Common myeloid progenitor, CD34-positive (primary cell): ENCODE data around the gene PEMT.

Source experiments
- CTCF ChIA-PET: fragments of 350-600 bp; sonication (Branson Sonifier 250); formaldehyde crosslinking; loops from one replicate; lab custom pipeline; 2021; ENCODE audit warnings: antibody characterized with exemption; lab: Charles Lee
- POLR2A ChIA-PET: fragments of 350-600 bp; sonication (Branson Sonifier 250); formaldehyde crosslinking; loops from one replicate; lab custom pipeline; 2021; ENCODE audit warnings: antibody characterized with exemption; lab: Charles Lee
- DNase-seq, 3 donors: peaks; one replicate each; pipeline versions ENCODE4 v3.0.0 to v3.0.0-alpha.2; 2013
- H3K27ac ChIP-seq, 2 experiments: 1 replicate in 1 of 2; 2 replicates in 1 of 2; pipeline ENCODE4 v1.7.0; 2013; ENCODE audit warnings: inconsistent platforms in 2 of 2, low read length in 2 of 2, mild to moderate bottlenecking in 2 of 2, low read depth in 1 of 2, moderate library complexity in 1 of 2; ENCODE audit not compliant: severe bottlenecking in 2 of 2, insufficient read depth in 1 of 2, poor library complexity in 1 of 2
- H3K27me3 ChIP-seq, 5 experiments: replicated peaks in 2 of 5; 1 replicate in 3 of 5; 2 replicates in 2 of 5; pipeline versions ENCODE4 v1.6.1 to v1.7.0; 2013; ENCODE audit warnings: low read length in 4 of 5, mild to moderate bottlenecking in 2 of 5, moderate library complexity in 2 of 5, inconsistent platforms in 1 of 5; ENCODE audit not compliant: insufficient read depth in 5 of 5, control insufficient read depth in 4 of 5
- H3K36me3 ChIP-seq, 4 experiments: 1 replicate in 2 of 4; 2 replicates in 2 of 4; pipeline versions ENCODE4 v1.6.1 to v1.7.0; 2013; ENCODE audit warnings: low read length in 3 of 4, control low read depth in 1 of 4, mild to moderate bottlenecking in 1 of 4; ENCODE audit not compliant: control insufficient read depth in 4 of 4, insufficient read depth in 4 of 4
- H3K4me1 ChIP-seq, 4 experiments: 1 replicate in 3 of 4; 2 replicates in 1 of 4; pipeline versions ENCODE4 v1.6.1 to v1.7.1; 2013; ENCODE audit warnings: low read length in 3 of 4, mild to moderate bottlenecking in 3 of 4, control low read depth in 1 of 4, inconsistent platforms in 1 of 4, moderate library complexity in 1 of 4; ENCODE audit not compliant: control insufficient read depth in 4 of 4, insufficient read depth in 4 of 4; ENCODE audit errors: control extremely low read depth in 1 of 4
- H3K4me3 ChIP-seq, 7 experiments: 1 replicate in 4 of 7; 2 replicates in 3 of 7; pipeline versions ENCODE4 v1.5.1 to v1.7.0; 2013; ENCODE audit warnings: mild to moderate bottlenecking in 7 of 7, low read length in 6 of 7, moderate library complexity in 6 of 7, inconsistent platforms in 2 of 7, low read depth in 2 of 7, control low read depth in 1 of 7; ENCODE audit not compliant: insufficient read depth in 4 of 7, control insufficient read depth in 1 of 7; ENCODE audit errors: extremely low read depth in 1 of 7
- H3K9me3 ChIP-seq, 5 experiments: 1 replicate in 4 of 5; 2 replicates in 1 of 5; pipeline versions ENCODE4 v1.6.1 to v1.7.1; 2013; ENCODE audit warnings: low read length in 4 of 5, mild to moderate bottlenecking in 2 of 5, inconsistent platforms in 1 of 5, low read depth in 1 of 5, moderate library complexity in 1 of 5; ENCODE audit not compliant: control insufficient read depth in 4 of 5, insufficient read depth in 2 of 5; ENCODE audit errors: control extremely low read depth in 1 of 5
- WGBS: methylation state at CpG from one replicate; pipeline ENCODE4 v1.1.5; 2013; ENCODE audit not compliant: insufficient coverage; 5-methylcytosine and 5-hydroxymethylcytosine counted together

The PEMT gene

DNA sequence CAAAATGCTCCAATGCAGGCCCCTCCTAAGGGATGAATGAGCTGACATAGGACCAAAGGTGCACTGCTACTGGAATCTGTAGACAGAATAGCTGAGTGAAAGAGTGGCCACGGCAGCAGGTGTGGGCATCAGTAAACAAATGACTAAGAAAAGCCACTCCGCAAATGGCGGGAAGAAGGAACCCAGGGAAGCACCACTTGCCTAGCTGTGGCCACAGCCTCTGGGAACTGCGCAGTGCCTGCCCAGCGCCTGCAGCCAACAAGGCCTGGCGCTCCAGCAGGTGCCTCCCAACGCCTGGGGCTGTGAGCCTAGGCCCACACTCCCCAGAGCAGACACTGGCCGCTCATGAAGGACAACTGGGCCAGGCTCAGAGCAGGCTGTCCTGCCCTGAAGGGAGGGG is 11.8 kb downstream of the PEMT start:
- H3K27ac ChIP-seq: no peak overlapping the region
- no peaks in the 10 kb centered on the region for H3K9me3 ChIP-seq
- H3K4me1 ChIP-seq: no peaks in the 10 kb centered on the region
- ChIA-PET CTCF (interaction anchor here (1.0 to 1.4 kb wide), 2 partner anchors 10 to 11 kb away, joined by 3 to 5 read pairs; no protein-coding TSS in a partner anchor), POLR2A (no interaction called here)
- peaks cover 0 to 17% (median 3%) of the 10 kb centered on the region in 4 experiments for H3K36me3 ChIP-seq
- 97% methylated on average over 5 of the region's 8 CpGs for WGBS
- no peak overlapping the region for H3K4me3 ChIP-seq
- no peaks in the 10 kb centered on the region for H3K27me3 ChIP-seq
- DNase-seq: no peak

DNA sequence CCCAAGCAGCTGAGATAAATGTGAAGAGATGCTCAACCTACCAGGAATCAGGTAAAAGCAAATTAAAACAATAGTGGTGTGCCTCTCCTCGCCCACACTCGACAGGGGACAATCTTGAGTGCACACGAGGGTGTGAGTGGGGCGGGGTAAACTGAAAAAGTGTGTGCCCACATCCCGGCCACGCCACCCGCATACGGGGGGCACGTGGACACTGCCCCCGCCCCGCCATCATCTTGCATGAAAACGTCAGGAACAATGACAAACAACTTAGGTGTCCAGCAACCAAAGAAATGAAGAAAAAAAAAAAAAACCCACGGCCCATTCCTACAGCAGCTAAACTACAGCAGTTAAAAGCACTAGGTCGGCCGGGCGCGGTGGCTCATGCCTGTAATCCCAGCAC is 14.1 kb downstream of the PEMT start:
- Histone ChIP-seq H3K4me3 (no peak overlapping the region), H3K27ac (no peak overlapping the region), H3K36me3 (peaks cover 0 to 20% (median 3%) of the 10 kb centered on the region in 4 experiments), H3K27me3 (no peaks in the 10 kb centered on the region), H3K4me1 (no peaks in the 10 kb centered on the region), H3K9me3 (no peaks in the 10 kb centered on the region)
- POLR2A ChIA-PET: no interaction called here
- no peak for DNase-seq
- CTCF ChIA-PET: interaction anchor here (1.2 kb wide), 1 partner anchor 9 kb away, joined by 3 read pairs; no protein-coding TSS in a partner anchor
- WGBS: 98% methylated on average over 6 of the region's 17 CpGs

DNA sequence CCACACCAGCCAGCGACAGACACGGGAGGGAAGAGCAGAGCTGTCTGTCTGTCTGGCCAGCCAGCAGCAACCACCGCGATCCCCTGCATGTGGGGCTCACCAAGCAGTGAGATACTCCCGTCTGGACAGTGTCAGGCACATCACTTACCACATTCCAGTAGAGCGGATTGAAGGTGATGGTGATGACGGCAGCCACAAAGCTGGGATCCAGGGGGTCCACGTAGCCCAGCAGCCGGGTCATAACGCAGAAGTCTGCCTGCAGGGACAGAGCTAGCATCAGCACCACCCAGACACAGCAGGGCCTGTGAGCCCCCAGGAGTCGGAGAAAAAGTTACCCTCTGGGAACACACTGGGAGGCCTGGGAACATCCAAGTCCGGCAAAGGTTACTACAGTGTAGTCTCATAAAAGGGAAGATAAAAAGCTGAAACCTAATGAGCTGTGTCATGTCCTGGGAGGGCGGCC is 14.7 kb downstream of the PEMT start:
- CTCF ChIA-PET: interaction anchor here (1.0 to 1.2 kb wide), 3 partner anchors 8 to 222 kb away, joined by 3 to 4 read pairs (median 3); no protein-coding TSS in a partner anchor
- no peaks in the 10 kb centered on the region for H3K9me3 ChIP-seq
- H3K36me3 ChIP-seq: peaks cover 0 to 20% (median 3%) of the 10 kb centered on the region in 4 experiments
- H3K4me1 ChIP-seq: no peaks in the 10 kb centered on the region
- DNase-seq: no peak
- POLR2A ChIA-PET: interaction anchor here (0.6 kb wide), 1 partner anchor 339 kb away, joined by 3 read pairs; no protein-coding TSS in a partner anchor
- H3K27ac ChIP-seq: no peak overlapping the region
- no peaks in the 10 kb centered on the region for H3K27me3 ChIP-seq
- H3K4me3 ChIP-seq: no peak overlapping the region
- 98% methylated on average over 7 of the region's 13 CpGs for WGBS

DNA sequence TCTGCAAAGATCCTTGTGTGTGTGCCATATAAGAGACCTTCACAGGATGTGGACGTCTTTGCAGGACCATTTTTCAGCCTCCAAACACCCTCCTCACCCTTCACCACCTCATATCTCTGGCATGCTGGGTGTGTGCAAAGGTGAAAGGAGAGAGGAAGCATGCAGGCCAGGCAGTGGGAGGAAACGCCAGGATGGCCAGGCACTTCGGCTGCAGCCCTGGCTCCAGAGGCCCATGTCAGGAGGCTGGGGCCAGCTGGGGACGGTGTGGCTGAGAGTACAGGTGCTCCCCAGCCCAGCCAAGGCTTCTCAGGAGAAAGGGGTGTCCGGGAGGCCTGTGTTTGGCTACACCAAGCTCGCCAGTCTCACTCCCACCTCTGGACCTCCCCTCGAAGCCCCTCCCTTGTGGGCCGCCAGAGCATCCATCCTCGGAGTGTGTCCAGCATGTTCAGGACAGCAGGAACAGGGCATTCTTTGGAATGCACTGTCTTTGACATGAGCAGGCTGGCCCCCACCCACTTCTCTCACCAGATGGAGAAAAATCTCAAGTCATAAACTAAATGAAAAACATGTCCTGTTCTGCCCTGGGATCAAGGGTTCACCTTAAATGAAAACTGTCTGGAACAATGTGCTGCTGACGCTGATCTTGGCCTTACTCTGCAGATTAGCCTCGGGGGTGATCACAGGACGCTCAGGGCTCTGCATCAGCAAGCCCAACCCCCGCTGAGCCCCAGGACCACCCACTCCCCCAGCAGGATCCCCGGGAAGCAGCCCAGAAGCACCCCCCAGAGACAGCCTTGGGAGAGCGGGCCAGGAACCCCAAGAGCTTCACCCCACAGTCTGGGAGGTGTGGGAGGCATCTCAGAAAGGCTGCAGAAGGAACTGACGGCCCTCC is 15.9 kb downstream of the PEMT start:
- H3K27ac ChIP-seq: no peak overlapping the region
- ChIA-PET CTCF (interaction anchor here (1.1 to 1.8 kb wide), 4 partner anchors 11 to 78 kb away, joined by 3 to 6 read pairs (median 3); no protein-coding TSS in a partner anchor), POLR2A (no interaction called here)
- no peaks in the 10 kb centered on the region for H3K4me1 ChIP-seq
- DNase-seq: no peak
- no peak overlapping the region for H3K4me3 ChIP-seq
- peaks cover 0 to 20% (median 5%) of the 10 kb centered on the region in 4 experiments for H3K36me3 ChIP-seq
- no peaks in the 10 kb centered on the region for H3K27me3 ChIP-seq
- H3K9me3 ChIP-seq: no peaks in the 10 kb centered on the region
- 95% methylated on average over 12 of the region's 16 CpGs for WGBS

DNA sequence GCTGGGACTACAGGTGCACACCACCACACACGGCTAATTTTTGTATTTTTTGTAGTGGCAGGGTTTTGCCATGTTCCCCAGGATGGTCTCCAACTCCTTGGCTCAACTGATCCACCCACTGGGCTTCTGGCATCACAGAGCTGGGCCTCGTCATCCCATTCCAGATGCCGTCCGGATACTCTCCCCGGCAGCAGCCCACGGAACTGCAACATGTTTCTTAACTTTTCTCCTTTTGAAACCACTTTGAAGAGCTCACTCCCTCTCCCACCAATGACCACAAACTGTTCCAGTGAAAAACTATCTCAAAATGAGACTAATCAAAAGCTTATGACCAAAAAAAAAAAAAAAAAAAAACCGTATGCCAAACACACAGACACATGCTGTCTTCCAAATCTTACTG is 17.6 kb downstream of the PEMT start:
- H3K4me3 ChIP-seq: no peak overlapping the region
- H3K4me1 ChIP-seq: no peaks in the 10 kb centered on the region
- WGBS: 94% methylated on average over 5 of the region's 7 CpGs
- no peaks in the 10 kb centered on the region for H3K27me3 ChIP-seq
- no peak overlapping the region for H3K27ac ChIP-seq
- peaks cover 0 to 20% (median 5%) of the 10 kb centered on the region in 4 experiments for H3K36me3 ChIP-seq
- H3K9me3 ChIP-seq: no peaks in the 10 kb centered on the region
- ChIA-PET CTCF (interaction anchor here (0.9 to 1.8 kb wide), 3 partner anchors 40 to 77 kb away, joined by 3 to 6 read pairs (median 3); no protein-coding TSS in a partner anchor), POLR2A (no interaction called here)
- no peak for DNase-seq

DNA sequence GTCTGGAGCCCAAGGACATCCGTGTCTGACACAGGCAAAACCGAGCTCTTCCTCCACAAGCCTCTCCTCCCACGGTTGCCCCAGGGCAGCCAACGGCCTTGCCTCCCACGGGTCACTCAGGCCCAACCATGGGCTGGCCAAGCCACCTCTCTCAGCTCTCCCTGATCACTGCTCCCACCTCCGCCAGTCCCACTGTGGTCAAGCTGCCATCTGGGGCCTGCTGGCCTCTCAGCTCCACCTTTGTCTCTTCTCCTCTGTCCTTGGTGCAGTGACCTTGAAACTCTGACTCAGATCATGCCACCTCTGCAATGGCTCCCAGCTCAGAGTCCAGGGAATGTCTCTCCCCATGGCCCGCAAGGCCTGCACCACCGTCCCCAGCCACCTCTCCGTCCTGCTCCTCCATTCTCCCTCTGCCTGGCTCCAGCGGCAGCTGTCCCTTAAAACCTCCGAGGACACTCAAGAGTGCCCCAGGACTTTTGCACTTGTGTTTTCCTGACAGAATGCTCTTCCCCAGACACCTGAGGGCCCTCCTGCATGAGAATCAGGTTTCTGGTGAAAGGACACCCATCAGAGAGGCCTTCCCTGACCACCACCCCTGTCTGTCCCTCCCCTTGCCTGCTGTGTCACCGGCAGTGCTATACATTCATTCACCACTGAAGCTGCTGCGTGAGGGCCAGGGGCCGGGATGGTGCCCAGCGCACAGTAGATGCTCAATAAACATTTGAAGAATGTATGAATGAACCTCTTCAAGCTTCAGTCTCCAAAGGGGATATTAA is 19.3 kb downstream of the PEMT start:
- ChIA-PET POLR2A (no interaction called here), CTCF (interaction anchor here (1.0 to 7.1 kb wide), 5 partner anchors 9 to 224 kb away, joined by 3 to 39 read pairs (median 4); no protein-coding TSS in a partner anchor)
- H3K9me3 ChIP-seq: no peaks in the 10 kb centered on the region
- WGBS: 94% methylated on average over 14 of the region's 15 CpGs
- no peaks in the 10 kb centered on the region for H3K4me1 ChIP-seq
- DNase-seq: no peak
- H3K4me3 ChIP-seq: no peak overlapping the region
- H3K27me3 ChIP-seq: no peaks in the 10 kb centered on the region
- H3K36me3 ChIP-seq: peaks cover 0 to 20% (median 5%) of the 10 kb centered on the region in 4 experiments
- H3K27ac ChIP-seq: no peak overlapping the region
